Suprapubic skin (tissue), 4 donors: ENCODE results near the gene CACNA2D3.

Experiments
- CTCF ChIP-seq, 2 donors: fragments of 200-600 bp in 1 of 2; fragments of 450-650 bp in 1 of 2; sonication (generic) in 1 of 2; IDR thresholded peaks; one replicate each; pipeline ENCODE4 v1.5.1; 2016 to 2019; ENCODE audit warnings: antibody characterized with exemption in 2 of 2, mild to moderate bottlenecking in 1 of 2, moderate library complexity in 1 of 2
- POLR2A ChIP-seq, 2 donors: fragments of 450-650 bp; IDR thresholded peaks; one replicate each; pipeline ENCODE4 v1.6.1; 2017; ENCODE audit warnings: antibody characterized with exemption in 2 of 2, mild to moderate bottlenecking in 2 of 2, moderate library complexity in 2 of 2
- POLR2AphosphoS5 ChIP-seq, 3 donors: sonication (generic); formaldehyde crosslinking; IDR thresholded peaks; one replicate each; pipeline ENCODE4 v1.6.1; 2017; ENCODE audit warnings: antibody characterized with exemption in 3 of 3

- TF ChIP-seq CTCF (IDR thresholded peaks at IDR 0.05) = no peak
- no peak for TF ChIP-seq POLR2A (IDR thresholded peaks at IDR 0.05)
- no peak for TF ChIP-seq POLR2AphosphoS5 (IDR thresholded peaks at IDR 0.05)
These were observed 784.4 kb downstream of the CACNA2D3 start for GRCh38 chr3:54906763-54907162.
